Liver (tissue), 3 donors: Measurements from ENCODE around the gene TNS1.

Experiments used
- EGR1 ChIP-seq, 2 donors: IDR thresholded peaks; 2 replicates each; pipeline ENCODE4 v1.6.1; 2016 to 2018; ENCODE audit warnings: antibody characterized with exemption in 2 of 2, low read depth in 2 of 2
- GABPA ChIP-seq, 2 donors: IDR thresholded peaks in 1 of 2; conservative IDR thresholded peaks in 1 of 2; 2 replicates each; pipeline ENCODE4 v1.6.1; 2016; ENCODE audit warnings: antibody characterized with exemption in 2 of 2, mild to moderate bottlenecking in 1 of 2, moderate library complexity in 1 of 2
- JUND ChIP-seq, 2 donors: IDR thresholded peaks; 2 replicates each; pipeline ENCODE4 v1.6.1; 2016; ENCODE audit warnings: antibody characterized with exemption in 2 of 2
- RAD21 ChIP-seq, 2 donors: IDR thresholded peaks; 2 replicates each; pipeline ENCODE4 v1.6.1; 2016; ENCODE audit warnings: antibody characterized with exemption in 2 of 2, mild to moderate bottlenecking in 2 of 2
- SP1 ChIP-seq: IDR thresholded peaks from 2 replicates; pipeline ENCODE4 v1.6.1; 2018; ENCODE audit warnings: antibody characterized with exemption, mild to moderate bottlenecking
- TAF1 ChIP-seq: conservative IDR thresholded peaks from 2 replicates; pipeline ENCODE4 v1.6.1; 2016; ENCODE audit warnings: antibody characterized with exemption, mild to moderate bottlenecking
- YY1 ChIP-seq: IDR thresholded peaks from 2 replicates; pipeline ENCODE4 v1.6.1; 2016; ENCODE audit warnings: antibody characterized with exemption, mild to moderate bottlenecking
- TF ChIP-seq, protein P1 (sequence below): fragments of 150-350 bp; IDR thresholded peaks from 2 replicates; pipeline ENCODE4 v1.5.1; 2017; ENCODE audit warnings: improper control_type of control experiment, low read depth, low read length; ENCODE audit not compliant: missing input control
- TF ChIP-seq, protein P2 (sequence below): IDR thresholded peaks from 2 replicates; pipeline ENCODE4 v1.6.1; 2016; ENCODE audit warnings: antibody characterized with exemption, mild to moderate bottlenecking
- donor health status: healthy.
- donor health status: healthy.

DNA sequence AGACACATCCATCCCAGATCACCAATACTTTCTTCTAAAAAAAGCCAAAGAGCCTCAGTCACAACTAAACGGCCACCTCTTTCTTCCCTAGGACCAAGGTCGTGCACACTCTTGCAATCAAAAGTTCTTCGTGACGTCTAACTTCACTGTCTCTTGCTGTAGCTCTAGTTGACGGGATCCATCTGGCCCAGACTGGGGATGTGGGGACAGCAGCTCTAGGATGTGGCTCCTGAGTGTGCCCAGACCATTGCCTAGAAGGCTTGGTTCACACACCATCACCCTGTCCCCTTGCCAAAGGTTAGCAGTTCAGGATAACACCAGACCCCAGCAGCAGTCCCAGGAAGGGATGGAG is 98.2 kb downstream of the TNS1 start:
- TF ChIP-seq, protein P1, sequence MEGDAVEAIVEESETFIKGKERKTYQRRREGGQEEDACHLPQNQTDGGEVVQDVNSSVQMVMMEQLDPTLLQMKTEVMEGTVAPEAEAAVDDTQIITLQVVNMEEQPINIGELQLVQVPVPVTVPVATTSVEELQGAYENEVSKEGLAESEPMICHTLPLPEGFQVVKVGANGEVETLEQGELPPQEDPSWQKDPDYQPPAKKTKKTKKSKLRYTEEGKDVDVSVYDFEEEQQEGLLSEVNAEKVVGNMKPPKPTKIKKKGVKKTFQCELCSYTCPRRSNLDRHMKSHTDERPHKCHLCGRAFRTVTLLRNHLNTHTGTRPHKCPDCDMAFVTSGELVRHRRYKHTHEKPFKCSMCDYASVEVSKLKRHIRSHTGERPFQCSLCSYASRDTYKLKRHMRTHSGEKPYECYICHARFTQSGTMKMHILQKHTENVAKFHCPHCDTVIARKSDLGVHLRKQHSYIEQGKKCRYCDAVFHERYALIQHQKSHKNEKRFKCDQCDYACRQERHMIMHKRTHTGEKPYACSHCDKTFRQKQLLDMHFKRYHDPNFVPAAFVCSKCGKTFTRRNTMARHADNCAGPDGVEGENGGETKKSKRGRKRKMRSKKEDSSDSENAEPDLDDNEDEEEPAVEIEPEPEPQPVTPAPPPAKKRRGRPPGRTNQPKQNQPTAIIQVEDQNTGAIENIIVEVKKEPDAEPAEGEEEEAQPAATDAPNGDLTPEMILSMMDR = no peak
- TF ChIP-seq, protein P2, sequence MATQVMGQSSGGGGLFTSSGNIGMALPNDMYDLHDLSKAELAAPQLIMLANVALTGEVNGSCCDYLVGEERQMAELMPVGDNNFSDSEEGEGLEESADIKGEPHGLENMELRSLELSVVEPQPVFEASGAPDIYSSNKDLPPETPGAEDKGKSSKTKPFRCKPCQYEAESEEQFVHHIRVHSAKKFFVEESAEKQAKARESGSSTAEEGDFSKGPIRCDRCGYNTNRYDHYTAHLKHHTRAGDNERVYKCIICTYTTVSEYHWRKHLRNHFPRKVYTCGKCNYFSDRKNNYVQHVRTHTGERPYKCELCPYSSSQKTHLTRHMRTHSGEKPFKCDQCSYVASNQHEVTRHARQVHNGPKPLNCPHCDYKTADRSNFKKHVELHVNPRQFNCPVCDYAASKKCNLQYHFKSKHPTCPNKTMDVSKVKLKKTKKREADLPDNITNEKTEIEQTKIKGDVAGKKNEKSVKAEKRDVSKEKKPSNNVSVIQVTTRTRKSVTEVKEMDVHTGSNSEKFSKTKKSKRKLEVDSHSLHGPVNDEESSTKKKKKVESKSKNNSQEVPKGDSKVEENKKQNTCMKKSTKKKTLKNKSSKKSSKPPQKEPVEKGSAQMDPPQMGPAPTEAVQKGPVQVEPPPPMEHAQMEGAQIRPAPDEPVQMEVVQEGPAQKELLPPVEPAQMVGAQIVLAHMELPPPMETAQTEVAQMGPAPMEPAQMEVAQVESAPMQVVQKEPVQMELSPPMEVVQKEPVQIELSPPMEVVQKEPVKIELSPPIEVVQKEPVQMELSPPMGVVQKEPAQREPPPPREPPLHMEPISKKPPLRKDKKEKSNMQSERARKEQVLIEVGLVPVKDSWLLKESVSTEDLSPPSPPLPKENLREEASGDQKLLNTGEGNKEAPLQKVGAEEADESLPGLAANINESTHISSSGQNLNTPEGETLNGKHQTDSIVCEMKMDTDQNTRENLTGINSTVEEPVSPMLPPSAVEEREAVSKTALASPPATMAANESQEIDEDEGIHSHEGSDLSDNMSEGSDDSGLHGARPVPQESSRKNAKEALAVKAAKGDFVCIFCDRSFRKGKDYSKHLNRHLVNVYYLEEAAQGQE = no peak
- TF ChIP-seq EGR1 (IDR thresholded peaks at IDR 0.05; ENCODE audit: low read depth in 2 of 2) (no peak), RAD21 (IDR thresholded peaks at IDR 0.05) (no peak), GABPA (IDR thresholded peaks at IDR 0.05 in 1 of 2, conservative IDR thresholded peaks at IDR 0.05 in 1 of 2) (no peak), YY1 (no peak), SP1 (no peak), TAF1 (no peak), JUND (IDR thresholded peaks at IDR 0.05) (no peak)
